Ishikawa (cell line): Measurements from ENCODE around the gene FAM135A.

Experiments
- CEBPB ChIP-seq: IDR thresholded peaks from 2 replicates; pipeline ENCODE4 v1.6.1; 2012
- CREB1 ChIP-seq: IDR thresholded peaks from 2 replicates; pipeline ENCODE4 v1.6.1; 2012; ENCODE audit warnings: low read depth
- EGR1 ChIP-seq: IDR thresholded peaks from 2 replicates; pipeline ENCODE4 v1.6.1; 2012
- EP300 ChIP-seq: IDR thresholded peaks from 2 replicates; pipeline ENCODE4 v1.6.1; 2012; ENCODE audit warnings: borderline replicate concordance
- FOXM1 ChIP-seq: IDR thresholded peaks from 2 replicates; pipeline ENCODE4 v1.6.1; 2012; ENCODE audit warnings: low read depth, borderline replicate concordance
- MAX ChIP-seq: IDR thresholded peaks from 2 replicates; pipeline ENCODE4 v1.6.1; 2012
- NFIC ChIP-seq: IDR thresholded peaks from 2 replicates; pipeline ENCODE4 v1.6.1; 2012
- RAD21 ChIP-seq: IDR thresholded peaks from 2 replicates; pipeline ENCODE4 v1.6.1; 2012; ENCODE audit warnings: low read depth
- REST ChIP-seq: IDR thresholded peaks from 2 replicates; pipeline ENCODE4 v1.6.1; 2012; ENCODE audit warnings: low read depth, mild to moderate bottlenecking
- TAF1 ChIP-seq: IDR thresholded peaks from 2 replicates; pipeline ENCODE4 v1.6.1; 2012; ENCODE audit warnings: low read depth, mild to moderate bottlenecking
- TCF12 ChIP-seq: IDR thresholded peaks from 2 replicates; pipeline ENCODE4 v1.6.1; 2012; ENCODE audit warnings: low read depth
- TEAD4 ChIP-seq: IDR thresholded peaks from 2 replicates; pipeline ENCODE4 v1.6.1; 2012
- USF1 ChIP-seq: IDR thresholded peaks from 2 replicates; pipeline ENCODE4 v1.6.1; 2012
- YY1 ChIP-seq: IDR thresholded peaks from 2 replicates; pipeline ENCODE4 v1.6.1; 2012; ENCODE audit warnings: low read depth
- ZBTB7A ChIP-seq: IDR thresholded peaks from 2 replicates; pipeline ENCODE4 v1.6.1; 2012; ENCODE audit warnings: low read depth

FAM135A gene

GRCh38 chr6:70575899-70576495 lies 162.7 kb downstream of the FAM135A start:
- TF ChIP-seq FOXM1 (no peak), USF1 (no peak), CEBPB (peak; percentile 41; the same call in 1 of the 2 replicates)

- TF ChIP-seq MAX (no peak), TAF1 (no peak), TCF12 (no peak), RAD21 (no peak), FOXM1 (no peak), NFIC (no peak), USF1 (no peak), REST (no peak), CREB1 (no peak), ZBTB7A (no peak), TEAD4 (no peak), EGR1 (no peak), YY1 (no peak), EP300 (no peak), CEBPB (no peak)
These were observed 172.8 kb downstream of the FAM135A start for GRCh38 chr6:70586114-70586513.

- TF ChIP-seq NFIC (no peak), FOXM1 (no peak), ZBTB7A (no peak), REST (no peak), USF1 (no peak)
These were observed 177.1 kb downstream of the FAM135A start for GRCh38 chr6:70590400-70590799.

GRCh38 chr6:70592391-70593117 lies 179.2 kb downstream of the FAM135A start:
- TF ChIP-seq MAX (no peak), TEAD4 (no peak), TCF12 (no peak), REST (no peak), CEBPB (no peak), TAF1 (no peak), USF1 (no peak), CREB1 (no peak), NFIC (no peak), RAD21 (no peak), YY1 (no peak)
